Endothelial cell of umbilical vein (primary cell): ENCODE data around the gene IPPK.

Experiments
- CTCF ChIP-seq, 2 donors: IDR thresholded peaks; 1 replicate in 1 of 2; 2 replicates in 1 of 2; pipeline ENCODE4 v1.5.1; 2011; ENCODE audit warnings: low read length in 2 of 2, mild to moderate bottlenecking in 2 of 2, moderate library complexity in 2 of 2, control low read depth in 1 of 2, inconsistent platforms in 1 of 2, low read depth in 1 of 2; ENCODE audit not compliant: insufficient read depth in 1 of 2; ENCODE audit errors: extremely low read depth in 1 of 2
- EZH2 ChIP-seq: IDR thresholded peaks from 2 replicates; pipeline ENCODE4 v1.6.1; 2012; ENCODE audit warnings: borderline replicate concordance, low read depth, mild to moderate bottlenecking, moderate library complexity, low read length, inconsistent platforms; ENCODE audit not compliant: severe bottlenecking
- FOS ChIP-seq: IDR thresholded peaks from 2 replicates; pipeline ENCODE4 v1.6.1; 2011; ENCODE audit warnings: mild to moderate bottlenecking, low read length, moderate library complexity, borderline replicate concordance; ENCODE audit not compliant: insufficient read depth
- POLR2A ChIP-seq: IDR thresholded peaks from 2 replicates; pipeline ENCODE4 v1.6.1; 2012; ENCODE audit warnings: low read depth, mild to moderate bottlenecking, control low read depth, low read length
- POLR2AphosphoS5 ChIP-seq: IDR thresholded peaks from 2 replicates; pipeline ENCODE4 v1.6.1; 2012; ENCODE audit warnings: low read depth, mild to moderate bottlenecking, control low read depth, low read length, moderate library complexity; ENCODE audit not compliant: insufficient read depth

- no peak for TF ChIP-seq CTCF (IDR thresholded peaks at IDR 0.05; ENCODE audit: extremely low read depth in 1 of 2, insufficient read depth in 1 of 2, low read depth in 1 of 2, low read length in 2 of 2)
- TF ChIP-seq FOS: no peak
- no peak for TF ChIP-seq POLR2AphosphoS5
- TF ChIP-seq EZH2: no peak
- no peak for TF ChIP-seq POLR2A
Measured at GRCh38 chr9:92656537-92656925, 13.4 kb downstream of the IPPK start.
